HFF-Myc (cell line): Measurements from ENCODE around the gene NPHS1.

Source experiments
- DNase-seq: peaks from one replicate; pipeline ENCODE4 v3.0.0-alpha.2; 2011; ENCODE audit warnings: low read depth; ENCODE audit errors: extremely low read depth
- H3K4me3 ChIP-seq: replicated peaks from 2 replicates; pipeline ENCODE4 v1.5.1; 2011; ENCODE audit warnings: low read depth, mild to moderate bottlenecking, control low read depth, low read length
- CTCF ChIP-seq: IDR thresholded peaks from 2 replicates; pipeline ENCODE4 v1.5.1; 2012; ENCODE audit warnings: mild to moderate bottlenecking, low read depth, low read length, control low read depth; ENCODE audit errors: missing control alignments

The NPHS1 gene

DNA sequence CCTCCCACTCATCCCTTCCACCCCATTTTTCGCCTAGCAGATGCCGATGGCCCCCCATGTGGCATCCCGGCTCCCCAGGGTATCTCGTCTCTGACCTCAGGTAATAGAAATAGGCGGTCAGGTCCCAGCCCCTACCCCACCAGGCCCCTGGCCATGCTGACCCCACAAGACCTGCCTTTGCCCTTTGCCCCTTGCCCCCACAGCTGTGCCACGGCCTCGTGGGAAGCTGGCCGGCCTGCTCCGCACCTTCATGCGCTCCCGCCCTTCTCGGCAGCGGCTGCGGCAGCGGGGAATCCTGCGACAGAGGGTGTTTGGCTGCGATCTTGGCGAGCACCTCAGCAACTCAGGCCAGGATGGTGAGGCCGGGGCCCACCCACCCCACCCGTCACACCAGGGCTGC, 71.6 kb downstream of the NPHS1 start:
- H3K4me3 ChIP-seq, result no peak overlapping the region
- no peak for DNase-seq
- no peak for TF ChIP-seq CTCF

DNA sequence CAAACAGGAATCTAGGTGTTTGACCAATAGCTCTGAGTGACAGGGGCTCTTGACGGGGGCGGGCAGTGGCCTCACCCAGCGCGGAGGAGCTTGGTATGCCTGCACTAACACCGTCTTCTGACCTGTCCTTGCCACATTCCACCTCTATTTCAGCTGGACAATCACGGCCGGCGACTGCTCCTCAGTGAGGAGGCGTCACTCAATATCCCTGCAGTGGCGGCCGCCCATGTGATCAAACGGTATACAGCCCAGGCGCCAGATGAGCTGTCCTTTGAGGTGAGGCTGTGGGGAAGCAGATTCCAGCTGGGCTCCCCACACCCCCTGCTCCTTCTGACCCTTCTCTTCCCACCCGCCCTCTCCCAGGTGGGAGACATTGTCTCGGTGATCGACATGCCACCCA, 72.2 kb downstream of the NPHS1 start:
- no peak for TF ChIP-seq CTCF
- no peak for DNase-seq
- H3K4me3 ChIP-seq, result no peak overlapping the region

- DNase-seq, result no peak
- no peak overlapping the region for H3K4me3 ChIP-seq
- no peak for TF ChIP-seq CTCF
These were observed 73.3 kb downstream of the NPHS1 start for GRCh38 chr19:35779033-35779432.

GRCh38 chr19:35777961-35778360, 74.3 kb downstream of the NPHS1 start:
- DNase-seq, result no peak
- TF ChIP-seq CTCF, result no peak
- no peak overlapping the region for H3K4me3 ChIP-seq

GRCh38 chr19:35777086-35777841, 75.0 kb downstream of the NPHS1 start:
- no peak for TF ChIP-seq CTCF
- DNase-seq, result no peak
- H3K4me3 ChIP-seq, result no peak overlapping the region

GRCh38 chr19:35776102-35776788, 76.1 kb downstream of the NPHS1 start:
- no peak for DNase-seq
- H3K4me3 ChIP-seq, result peak overlapping the region; percentile 49
- no peak for TF ChIP-seq CTCF
